ENCODE measurements around the gene CARMIL1.

DNA sequence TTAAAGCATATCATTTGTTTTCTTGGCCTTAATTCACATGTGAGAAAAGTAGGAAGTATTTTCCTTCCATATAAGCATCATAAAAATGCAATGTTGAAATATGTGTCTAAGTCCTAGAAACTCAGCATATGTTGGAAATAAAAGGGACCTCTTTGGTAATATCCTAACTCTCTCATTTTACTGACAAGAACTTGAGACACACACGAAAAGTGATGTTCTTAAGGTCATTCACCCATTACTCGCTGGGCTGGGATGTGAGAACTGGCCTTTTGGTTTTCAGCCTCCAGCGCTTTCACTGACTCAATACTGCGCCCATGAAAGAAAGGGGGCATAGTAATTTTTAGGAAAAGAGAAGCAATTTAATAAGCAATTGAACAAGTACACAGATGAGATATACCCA lies 219.3 kb downstream of the CARMIL1 start:
- no peak for TF ChIP-seq TAF1 (IDR thresholded peaks at IDR 0.05; ENCODE audit: low read depth, low read length)
- no peak for TF ChIP-seq POLR2A (IDR thresholded peaks at IDR 0.05; ENCODE audit: low read depth, low read length)
